ENCODE measurements around the gene ADRB1. TPM values are rescaled to one million over a fixed set of nuclear protein-coding genes. Genes with fewer than 3 reads are reported as not detected.

ADRB1 gene
- total and polyA plus RNA-seq, 2 experiments from 2014 or later: 0.23 to 0.24 TPM

- no peak overlapping the region for H3K27ac Mint-ChIP-seq
- H3K27me3 Mint-ChIP-seq (ENCODE audit: insufficient read depth, low read depth, poor library complexity): peaks cover 53% of the 10 kb centered on the region
- Histone ChIP-seq H4K20me1 (replicated peaks; ENCODE audit: insufficient read depth) (peaks cover 6% of the 10 kb centered on the region), H3K9me2 (ENCODE audit: insufficient read depth) (no peaks in the 10 kb centered on the region), H3F3A (replicated peaks; ENCODE audit: low read depth) (no peaks in the 10 kb centered on the region), H3K4me2 (peak overlapping the region; percentile 76), H3K4me3 (peak overlapping the region; percentile 51), H2AFZ (peak overlapping the region; percentile 94), H3K27me3 (ENCODE audit: insufficient read depth) (peaks cover 82% of the 10 kb centered on the region), H3K79me2 (replicated peaks; ENCODE audit: insufficient read depth) (no peaks in the 10 kb centered on the region), H3K4me1 (ENCODE audit: insufficient read depth) (peaks cover 6% of the 10 kb centered on the region; the same call in 1 of the 2 replicates), H3K27ac (ENCODE audit: low read depth) (no peak overlapping the region), H3K36me3 (ENCODE audit: insufficient read depth) (no peaks in the 10 kb centered on the region)
- DNase-seq (ENCODE audit: low spot score) (peak; percentile 62), ATAC-seq (peak; percentile 22)
- peak overlapping the region; percentile 65 for H3K4me3 Mint-ChIP-seq
- no peak for TF ChIP-seq NANOG (IDR thresholded peaks at IDR 0.05; ENCODE audit: borderline replicate concordance)
- no peak for TF ChIP-seq ZNF114 (CRISPR knock-in tag; IDR thresholded peaks at IDR 0.05)
- TF ChIP-seq JUNB (IDR thresholded peaks at IDR 0.05; ENCODE audit: unreplicated experiment): no peak
- TF ChIP-seq STAT1 (IDR thresholded peaks at IDR 0.05; ENCODE audit: unreplicated experiment): no peak
- TF ChIP-seq CREB1 (CRISPR knock-in tag; IDR thresholded peaks at IDR 0.05; ENCODE audit: low read depth): no peak
- no peak for TF ChIP-seq EZH2 (IDR thresholded peaks at IDR 0.05; ENCODE audit: low read depth, unreplicated experiment)
- TF ChIP-seq REST (IDR thresholded peaks at IDR 0.05; ENCODE audit: unreplicated experiment): no peak
- no peak for TF ChIP-seq CTCF (conservative IDR thresholded peaks at IDR 0.05; ENCODE audit: low read depth in 2 of 2)
- no peak for TF ChIP-seq ZNF331 (CRISPR knock-in tag; IDR thresholded peaks at IDR 0.05; ENCODE audit: low read depth)
- no peak for TF ChIP-seq ZNF462 (CRISPR knock-in tag; IDR thresholded peaks at IDR 0.05)
- TF ChIP-seq POLR2AphosphoS5 (IDR thresholded peaks at IDR 0.05; ENCODE audit: low read depth): no peak
- no peak for TF ChIP-seq EZH2phosphoT487 (IDR thresholded peaks at IDR 0.05; ENCODE audit: unreplicated experiment)
- no peak for TF ChIP-seq ETS1 (IDR thresholded peaks at IDR 0.05)
- H3K9me3 Mint-ChIP-seq: peaks cover 4% of the 10 kb centered on the region; the same call in 1 of the 3 replicates
- H3K36me3 Mint-ChIP-seq (ENCODE audit: low read depth): no peaks in the 10 kb centered on the region; the same call in 2 of the 3 replicates
- peaks cover 11% of the 10 kb centered on the region for H3K4me1 Mint-ChIP-seq
These were observed 1.7 kb downstream of the ADRB1 start for GRCh38 chr10:114045136-114046086.
